ENCODE data around the gene LCE7A. TPM values are rescaled to one million over a fixed set of nuclear protein-coding genes. Genes with fewer than 3 reads are reported as not detected.

LCE7A gene
- total and polyA plus RNA-seq, 4 donors: not detected

GRCh38 chr1:152860129-152860528, 333 bp downstream of the LCE7A start:
- Histone ChIP-seq H3K27me3 (ENCODE audit: control insufficient read depth in 4 of 4, insufficient read depth in 4 of 4, low read length in 3 of 4) (peaks cover 0 to 10% (median 0%) of the 10 kb centered on the region in 4 donors), H3K4me3 (ENCODE audit: low read depth in 1 of 3, low read length in 3 of 3) (no peak overlapping the region), H3K36me3 (ENCODE audit: control insufficient read depth in 4 of 4, insufficient read depth in 3 of 4, low read depth in 1 of 4, low read length in 3 of 4) (no peaks in the 10 kb centered on the region), H3K9me3 (ENCODE audit: control insufficient read depth in 4 of 4, low read length in 3 of 4) (no peaks in the 10 kb centered on the region), H3K4me1 (ENCODE audit: control insufficient read depth in 4 of 4, insufficient read depth in 4 of 4, low read length in 3 of 4) (no peaks in the 10 kb centered on the region), H3K27ac (ENCODE audit: low read depth in 1 of 2, low read length in 2 of 2) (no peak overlapping the region), H3K9ac (ENCODE audit: low read depth in 1 of 2, low read length in 2 of 2) (no peak overlapping the region)
- DNase-seq (ENCODE audit: low spot score): no peak
- TF ChIP-seq RXRA (IDR thresholded peaks at IDR 0.05) (no peak), REST (IDR thresholded peaks at IDR 0.05) (no peak), FOXA1 (IDR thresholded peaks at IDR 0.05) (no peak), NR2F2 (IDR thresholded peaks at IDR 0.05) (no peak), HNF4A (conservative IDR thresholded peaks at IDR 0.05) (no peak)
- WGBS: 69% methylated on average over 3 of the region's 3 CpGs

- TF ChIP-seq SP1 (IDR thresholded peaks at IDR 0.05): no peak
- no peak for TF ChIP-seq TAF1 (conservative IDR thresholded peaks at IDR 0.05)
- no peak for TF ChIP-seq JUND (IDR thresholded peaks at IDR 0.05)
- no peak for TF ChIP-seq RAD21 (IDR thresholded peaks at IDR 0.05)
- TF ChIP-seq, protein P1, sequence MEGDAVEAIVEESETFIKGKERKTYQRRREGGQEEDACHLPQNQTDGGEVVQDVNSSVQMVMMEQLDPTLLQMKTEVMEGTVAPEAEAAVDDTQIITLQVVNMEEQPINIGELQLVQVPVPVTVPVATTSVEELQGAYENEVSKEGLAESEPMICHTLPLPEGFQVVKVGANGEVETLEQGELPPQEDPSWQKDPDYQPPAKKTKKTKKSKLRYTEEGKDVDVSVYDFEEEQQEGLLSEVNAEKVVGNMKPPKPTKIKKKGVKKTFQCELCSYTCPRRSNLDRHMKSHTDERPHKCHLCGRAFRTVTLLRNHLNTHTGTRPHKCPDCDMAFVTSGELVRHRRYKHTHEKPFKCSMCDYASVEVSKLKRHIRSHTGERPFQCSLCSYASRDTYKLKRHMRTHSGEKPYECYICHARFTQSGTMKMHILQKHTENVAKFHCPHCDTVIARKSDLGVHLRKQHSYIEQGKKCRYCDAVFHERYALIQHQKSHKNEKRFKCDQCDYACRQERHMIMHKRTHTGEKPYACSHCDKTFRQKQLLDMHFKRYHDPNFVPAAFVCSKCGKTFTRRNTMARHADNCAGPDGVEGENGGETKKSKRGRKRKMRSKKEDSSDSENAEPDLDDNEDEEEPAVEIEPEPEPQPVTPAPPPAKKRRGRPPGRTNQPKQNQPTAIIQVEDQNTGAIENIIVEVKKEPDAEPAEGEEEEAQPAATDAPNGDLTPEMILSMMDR (IDR thresholded peaks at IDR 0.05; ENCODE audit: low read depth, low read length, missing input control): no peak
- TF ChIP-seq NR2F2 (IDR thresholded peaks at IDR 0.05): no peak
- TF ChIP-seq REST (IDR thresholded peaks at IDR 0.05): no peak
- TF ChIP-seq YY1 (IDR thresholded peaks at IDR 0.05): no peak
- Histone ChIP-seq H3K27ac (ENCODE audit: low read depth in 1 of 2, low read length in 2 of 2) (no peak overlapping the region), H3K4me3 (ENCODE audit: low read depth in 1 of 3, low read length in 3 of 3) (no peak overlapping the region), H3K27me3 (ENCODE audit: control insufficient read depth in 4 of 4, insufficient read depth in 4 of 4, low read length in 3 of 4) (peaks cover 0 to 10% (median 0%) of the 10 kb centered on the region in 4 donors), H3K9me3 (ENCODE audit: control insufficient read depth in 4 of 4, low read length in 3 of 4) (no peaks in the 10 kb centered on the region), H3K9ac (ENCODE audit: low read depth in 1 of 2, low read length in 2 of 2) (no peak overlapping the region), H3K4me1 (ENCODE audit: control insufficient read depth in 4 of 4, insufficient read depth in 4 of 4, low read length in 3 of 4) (no peaks in the 10 kb centered on the region), H3K36me3 (ENCODE audit: control insufficient read depth in 4 of 4, insufficient read depth in 3 of 4, low read depth in 1 of 4, low read length in 3 of 4) (no peaks in the 10 kb centered on the region)
- WGBS: 83% methylated on average over 4 of the region's 4 CpGs
- DNase-seq (ENCODE audit: low spot score): no peak
Measured at GRCh38 chr1:152861374-152861773, 1.6 kb downstream of the LCE7A start.
